GM19035 (cell line): ENCODE measurements around the gene CHIC1.
A peak's percentile ranks its signal among the peaks of the same experiment; 100 is the strongest.
"Not testable (repeated sequence)": the region's sequence is repeated elsewhere in the genome, so short reads cannot be mapped to it uniquely, and the experiment has no call there.

Source experiments
- ATAC-seq: cut with Tn5 transposase; IDR thresholded peaks from one replicate; pipeline ENCODE4 v1.9.1; 2021; ENCODE audit not compliant: unreplicated experiment

CHIC1 gene

GRCh38 chrX:73562984-73563737 lies at the start of gene CHIC1:
Gene CHIC1 (plus strand): TSS chrX:73563197. CDS start chrX:73563285, 88 bp downstream.
- peak; percentile 69 for ATAC-seq

- ATAC-seq, result not testable (repeated sequence)
These were observed 40.2 kb upstream of the CHIC1 start for GRCh38 chrX:73522823-73523222.

- ATAC-seq, result no peak
These were observed 38.1 kb upstream of the CHIC1 start for GRCh38 chrX:73524906-73525305.

- no peak for ATAC-seq
These were observed 36.9 kb upstream of the CHIC1 start for GRCh38 chrX:73525928-73526690.

- ATAC-seq, result not testable (repeated sequence)
These were observed 31.3 kb upstream of the CHIC1 start for GRCh38 chrX:73531655-73532054.

GRCh38 chrX:73556159-73556558 lies 6.8 kb upstream of the CHIC1 start:
- no peak for ATAC-seq

- no peak for ATAC-seq
These were observed 1.2 kb upstream of the CHIC1 start for GRCh38 chrX:73561801-73562200.

GRCh38 chrX:73562458-73562857 lies 539 bp upstream of the CHIC1 start:
- ATAC-seq, result no peak

- ATAC-seq, result peak; percentile 31
These were observed 706 bp downstream of the CHIC1 start for GRCh38 chrX:73563738-73564068.

- ATAC-seq, result no peak
These were observed 14.4 kb downstream of the CHIC1 start for GRCh38 chrX:73577361-73577760.

GRCh38 chrX:73581002-73581628 lies 18.1 kb downstream of the CHIC1 start:
- ATAC-seq, result no peak

- not testable (repeated sequence) for ATAC-seq
These were observed 34.8 kb downstream of the CHIC1 start for GRCh38 chrX:73597758-73598157.

- ATAC-seq, result no peak
These were observed 52.0 kb downstream of the CHIC1 start for GRCh38 chrX:73615022-73615421.

GRCh38 chrX:73641669-73642068 lies 78.7 kb downstream of the CHIC1 start:
- ATAC-seq, result not testable (repeated sequence)

- ATAC-seq, result peak; percentile 52
These were observed 84.2 kb downstream of the CHIC1 start for GRCh38 chrX:73647212-73647611.

GRCh38 chrX:73647632-73648322 lies 84.8 kb downstream of the CHIC1 start:
- ATAC-seq, result peak; percentile 78

- ATAC-seq, result not testable (repeated sequence)
These were observed 98.3 kb downstream of the CHIC1 start for GRCh38 chrX:73661322-73661721.

- ATAC-seq, result no peak
These were observed 105.8 kb downstream of the CHIC1 start for GRCh38 chrX:73668779-73669178.

- no peak for ATAC-seq
These were observed 118.4 kb downstream of the CHIC1 start for GRCh38 chrX:73681408-73681807.

- no peak for ATAC-seq
These were observed 120.4 kb downstream of the CHIC1 start for GRCh38 chrX:73683236-73683859.

- ATAC-seq, result not testable (repeated sequence)
These were observed 144.0 kb downstream of the CHIC1 start for GRCh38 chrX:73707014-73707413.
